Measurements from ENCODE around the gene MTHFD1L.

- TF ChIP-seq CTCF (IDR thresholded peaks at IDR 0.05) (no peak), POLR2A (IDR thresholded peaks at IDR 0.05) (no peak)
Measured at GRCh38 chr6:151073146-151073545, 207.6 kb downstream of the MTHFD1L start.
